Transverse colon (tissue), 4 donors: ENCODE results near the gene ARHGAP6. TPM values are rescaled to one million over a fixed set of nuclear protein-coding genes. Genes with fewer than 3 reads are reported as not detected.

Source experiments
- DNase-seq: peaks from one replicate; pipeline ENCODE4 v3.0.0-alpha.2; 2019
- H3K27ac ChIP-seq, 4 donors: fragments of 200-600 bp; sonication (generic); 2 replicates each; pipeline ENCODE4 v1.5.1; 2016 to 2018; ENCODE audit warnings: inconsistent platforms in 4 of 4
- H3K27me3 ChIP-seq: fragments of 200-600 bp; sonication (generic); 2 replicates; pipeline ENCODE4 v1.5.1; 2017; ENCODE audit warnings: inconsistent platforms
- H3K36me3 ChIP-seq, 4 donors: fragments of 200-600 bp; sonication (generic); 2 replicates each; pipeline ENCODE4 v1.5.1; 2017 to 2019; ENCODE audit warnings: inconsistent platforms in 4 of 4
- H3K4me1 ChIP-seq, 4 donors: fragments of 200-600 bp; sonication (generic); 2 replicates each; pipeline ENCODE4 v1.5.1; 2017 to 2020; ENCODE audit warnings: inconsistent platforms in 4 of 4
- H3K4me3 ChIP-seq, 4 donors: fragments of 200-600 bp; sonication (generic); 1 replicate in 1 of 4; 2 replicates in 3 of 4; pipeline versions ENCODE4 v1.5.1 to v1.6.1; 2017 to 2019; ENCODE audit warnings: inconsistent platforms in 4 of 4
- H3K9me3 ChIP-seq, 2 donors: fragments of 200-600 bp; sonication (generic); 2 replicates each; pipeline ENCODE4 v1.5.1; 2017 to 2019; ENCODE audit warnings: inconsistent platforms in 2 of 2
- EP300 ChIP-seq: sonication (generic); formaldehyde crosslinking; IDR thresholded peaks from one replicate; pipeline ENCODE4 v1.6.1; 2017; ENCODE audit warnings: antibody characterized with exemption, low read depth
- POLR2A ChIP-seq: fragments of 450-650 bp; IDR thresholded peaks from one replicate; pipeline ENCODE4 v1.6.1; 2016; ENCODE audit warnings: antibody characterized with exemption, mild to moderate bottlenecking, moderate library complexity
- POLR2AphosphoS5 ChIP-seq, 3 donors: sonication (generic); formaldehyde crosslinking; IDR thresholded peaks; one replicate each; pipeline ENCODE4 v1.6.1; 2016; ENCODE audit warnings: antibody characterized with exemption in 3 of 3
- WGBS, 2 donors: methylation state at CpG; one replicate each; pipeline ENCODE4 v1.1.5; 2018; ENCODE audit warnings: low coverage in 1 of 2; 5-methylcytosine and 5-hydroxymethylcytosine counted together
- in situ Hi-C, 4 donors: fragments of 200-750 bp; cut with MboI; loops; one replicate each; pipeline versions ENCODE4 v1.15.0 to v1.15.1; 2017; ENCODE audit warnings: low sequenced_read_pairs in 3 of 4, low pct_ligation_motif_present in 1 of 4, low pct_unique_long_range_greater_than_20kb in 1 of 4
- intact Hi-C: fragments of 100-400 bp; cut with DNase I; formaldehyde crosslinking; loops from one replicate; pipeline ENCODE4 v1.15.1; 2023; ENCODE audit warnings: low total_unique reads
- total RNA-seq, 4 donors: library from RNA; depleted of rRNA; stranded (reverse); fragments of >200 nt; gene quantifications; one replicate each; pipeline ENCODE4 v1.1.0, GENCODE V29; 2016
- TF ChIP-seq, protein P1 (sequence below), 5 experiments: fragments of 200-600 bp in 3 of 5; fragments of 450-650 bp in 2 of 5; sonication (generic) in 3 of 5; IDR thresholded peaks; 1 replicate in 2 of 5; 2 replicates in 3 of 5; pipeline ENCODE4 v1.5.1; 2016 to 2017; ENCODE audit warnings: antibody characterized with exemption in 5 of 5, inconsistent platforms in 3 of 5, mild to moderate bottlenecking in 2 of 5, moderate library complexity in 1 of 5

ARHGAP6 gene
- total RNA-seq, 4 donors from 2014 or later = 5.0 to 12.4 (median 9.0) TPM

- no peaks in the 10 kb centered on the region for H3K4me1 ChIP-seq
- peak overlapping the region; percentile 27 to 84 (median 57) for H3K27ac ChIP-seq
- H3K4me3 ChIP-seq = no peak overlapping the region
- no peaks in the 10 kb centered on the region for H3K27me3 ChIP-seq
- TF ChIP-seq EP300 (no peak), POLR2A (no peak), POLR2AphosphoS5 (IDR thresholded peaks at IDR 0.05) (no peak)
- TF ChIP-seq, protein P1, sequence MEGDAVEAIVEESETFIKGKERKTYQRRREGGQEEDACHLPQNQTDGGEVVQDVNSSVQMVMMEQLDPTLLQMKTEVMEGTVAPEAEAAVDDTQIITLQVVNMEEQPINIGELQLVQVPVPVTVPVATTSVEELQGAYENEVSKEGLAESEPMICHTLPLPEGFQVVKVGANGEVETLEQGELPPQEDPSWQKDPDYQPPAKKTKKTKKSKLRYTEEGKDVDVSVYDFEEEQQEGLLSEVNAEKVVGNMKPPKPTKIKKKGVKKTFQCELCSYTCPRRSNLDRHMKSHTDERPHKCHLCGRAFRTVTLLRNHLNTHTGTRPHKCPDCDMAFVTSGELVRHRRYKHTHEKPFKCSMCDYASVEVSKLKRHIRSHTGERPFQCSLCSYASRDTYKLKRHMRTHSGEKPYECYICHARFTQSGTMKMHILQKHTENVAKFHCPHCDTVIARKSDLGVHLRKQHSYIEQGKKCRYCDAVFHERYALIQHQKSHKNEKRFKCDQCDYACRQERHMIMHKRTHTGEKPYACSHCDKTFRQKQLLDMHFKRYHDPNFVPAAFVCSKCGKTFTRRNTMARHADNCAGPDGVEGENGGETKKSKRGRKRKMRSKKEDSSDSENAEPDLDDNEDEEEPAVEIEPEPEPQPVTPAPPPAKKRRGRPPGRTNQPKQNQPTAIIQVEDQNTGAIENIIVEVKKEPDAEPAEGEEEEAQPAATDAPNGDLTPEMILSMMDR (IDR thresholded peaks at IDR 0.05) = no peak
- H3K36me3 ChIP-seq = no peaks in the 10 kb centered on the region
- in situ Hi-C loops (no loop called here), intact Hi-C loops (no loop called here)
- no peak for DNase-seq
- H3K9me3 ChIP-seq = no peaks in the 10 kb centered on the region
Observed at GRCh38 chrX:11422525-11422857, 243.2 kb downstream of the ARHGAP6 start.

DNA sequence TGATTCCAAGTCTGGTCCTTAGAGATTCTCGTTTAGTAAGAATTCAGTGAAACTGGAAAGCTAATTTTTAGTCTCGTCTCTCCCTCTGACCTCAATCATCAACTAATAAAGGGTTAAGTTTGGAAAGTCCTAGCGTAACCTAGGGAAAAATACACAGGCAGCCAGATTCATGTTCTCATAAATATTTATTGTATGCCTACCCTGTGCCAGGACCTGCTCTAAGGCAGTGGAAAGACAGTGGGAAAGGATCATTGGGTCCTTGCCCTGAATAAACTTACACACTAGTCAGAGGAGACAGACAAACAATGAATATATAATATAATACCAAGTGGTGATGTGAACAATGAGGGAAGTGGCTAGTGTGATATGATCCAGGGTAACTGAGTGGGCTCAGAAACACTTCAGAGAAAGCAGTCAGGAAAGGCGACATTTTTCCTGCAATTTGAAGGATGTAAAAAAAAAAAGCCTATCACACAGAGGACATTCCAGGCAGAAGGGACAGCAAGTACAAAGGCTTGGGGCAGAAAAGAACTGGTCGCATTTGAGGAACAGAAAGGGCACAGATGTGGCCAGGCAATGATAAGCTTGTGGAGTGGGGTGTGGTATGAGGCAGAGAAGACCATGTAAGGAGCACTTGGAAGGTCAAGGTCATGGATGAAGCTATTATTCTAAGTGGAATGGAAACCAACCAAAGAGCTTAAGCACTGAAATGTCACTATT, 243.8 kb downstream of the ARHGAP6 start:
- WGBS, 2 donors = 57 to 80% methylated on average over 1 to 5 of the region's 5 CpGs
- Histone ChIP-seq H3K4me1 (no peaks in the 10 kb centered on the region), H3K27ac (peak overlapping the region; percentile 27 to 84 (median 57)), H3K9me3 (no peaks in the 10 kb centered on the region), H3K4me3 (no peak overlapping the region), H3K36me3 (no peaks in the 10 kb centered on the region), H3K27me3 (no peaks in the 10 kb centered on the region)
- TF ChIP-seq, protein P1 (IDR thresholded peaks at IDR 0.05) = no peak
- TF ChIP-seq POLR2AphosphoS5 (IDR thresholded peaks at IDR 0.05) = no peak
- in situ Hi-C loops (no loop called here), intact Hi-C loops (no loop called here)
- no peak for DNase-seq

DNA sequence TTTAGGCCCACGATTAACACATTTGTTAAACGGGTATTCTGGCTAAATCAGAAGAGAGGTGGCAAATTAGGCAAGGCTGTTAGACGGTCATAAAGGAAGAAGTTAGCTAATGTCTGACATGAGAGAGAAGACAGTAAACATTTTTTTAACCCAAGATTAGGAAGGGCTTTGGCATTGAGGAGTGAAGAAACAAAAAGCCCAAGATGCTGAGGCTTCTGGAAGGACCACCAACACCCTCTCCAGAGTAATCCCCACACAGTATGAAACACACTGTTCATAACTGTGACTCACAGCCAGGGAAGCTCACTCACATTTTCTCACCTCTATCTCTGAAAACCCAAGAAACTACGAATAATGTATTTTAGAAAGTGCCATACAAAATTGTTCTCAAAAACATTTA, 244.9 kb downstream of the ARHGAP6 start:
- H3K4me3 ChIP-seq = no peak overlapping the region
- no peaks in the 10 kb centered on the region for H3K9me3 ChIP-seq
- no peaks in the 10 kb centered on the region for H3K27me3 ChIP-seq
- in situ Hi-C loops = no loop called here
- DNase-seq = no peak
- intact Hi-C loops = no loop called here
- 45 to 65% methylated on average over 2 to 4 of the region's 4 CpGs for WGBS, 2 donors
- TF ChIP-seq EP300 = no peak
- TF ChIP-seq POLR2AphosphoS5 (IDR thresholded peaks at IDR 0.05) = no peak
- TF ChIP-seq POLR2A = no peak
- TF ChIP-seq, protein P1 (IDR thresholded peaks at IDR 0.05) = no peak
- H3K36me3 ChIP-seq = no peaks in the 10 kb centered on the region
- peak overlapping the region; percentile 27 to 84 (median 57) for H3K27ac ChIP-seq
- no peaks in the 10 kb centered on the region for H3K4me1 ChIP-seq

- Histone ChIP-seq H3K9me3 (no peaks in the 10 kb centered on the region), H3K27ac (no peak overlapping the region), H3K27me3 (no peaks in the 10 kb centered on the region), H3K36me3 (no peaks in the 10 kb centered on the region), H3K4me3 (no peak overlapping the region), H3K4me1 (no peaks in the 10 kb centered on the region)
- intact Hi-C loops = no loop called here
- TF ChIP-seq, protein P1 (IDR thresholded peaks at IDR 0.05) = no peak
- TF ChIP-seq EP300 (no peak), POLR2A (no peak), POLR2AphosphoS5 (IDR thresholded peaks at IDR 0.05) (no peak)
- DNase-seq = no peak
- in situ Hi-C loops = no loop called here
- 76% methylated on average over 6 of the region's 6 CpGs; no CpG with 5 or more reads in 1 of the 2 donors for WGBS, 2 donors
Observed at GRCh38 chrX:11419102-11419501, 246.6 kb downstream of the ARHGAP6 start.
